Activated T-helper 17 cell treated with anti-CD3 and anti-CD28 coated beads, Interleukin-2, amount 50 U/mL, for 72 hours (primary cell): ENCODE data around the gene PHF21A. TPM values are rescaled to one million over a fixed set of nuclear protein-coding genes. Genes with fewer than 3 reads are reported as not detected.

ENCODE experiments used
- ATAC-seq: fragments of 150-1000 bp; cut with Tn5 transposase; replicated peaks from 2 replicates; pipeline ENCODE4 v1.10.0; 2021; ENCODE audit warnings: mild to moderate bottlenecking, moderate library complexity
- H3K27ac Mint-ChIP-seq: one replicate; pipeline ENCODE4 v1.8.0; 2022; ENCODE audit warnings: mixed read lengths
- H3K27me3 Mint-ChIP-seq: one replicate; pipeline ENCODE4 v1.8.0; 2022; ENCODE audit warnings: mixed read lengths
- H3K36me3 Mint-ChIP-seq: one replicate; pipeline ENCODE4 v1.8.0; 2022; ENCODE audit warnings: low read depth, mild to moderate bottlenecking, mixed read lengths
- H3K4me1 Mint-ChIP-seq: one replicate; pipeline ENCODE4 v1.8.0; 2022; ENCODE audit warnings: mixed read lengths
- H3K4me3 Mint-ChIP-seq: one replicate; pipeline ENCODE4 v1.8.0; 2022; ENCODE audit warnings: mild to moderate bottlenecking, mixed read lengths
- H3K9me3 Mint-ChIP-seq: one replicate; pipeline ENCODE4 v1.8.0; 2022; ENCODE audit warnings: mixed read lengths
- total RNA-seq, 2 donors: library from RNA; stranded (reverse); gene quantifications; one replicate each; pipeline ENCODE4 v1.2.3, GENCODE V29; 2022

Gene PHF21A
- total RNA-seq, 2 donors from 2014 or later, result 33.5 to 91.7 TPM

GRCh38 chr11:45930031-45930794 is 191.0 kb downstream of the PHF21A start:
- ATAC-seq, result peak; percentile 69
- Mint-ChIP-seq H3K27me3 (no peaks in the 10 kb centered on the region), H3K9me3 (no peaks in the 10 kb centered on the region), H3K4me1 (peaks cover 19% of the 10 kb centered on the region), H3K27ac (peak overlapping the region; percentile 89), H3K4me3 (peak overlapping the region; percentile 67), H3K36me3 (peaks cover 34% of the 10 kb centered on the region)

GRCh38 chr11:45929486-45930030 is 191.7 kb downstream of the PHF21A start:
- Mint-ChIP-seq H3K36me3 (peaks cover 27% of the 10 kb centered on the region), H3K9me3 (no peaks in the 10 kb centered on the region), H3K27me3 (no peaks in the 10 kb centered on the region), H3K27ac (peak overlapping the region; percentile 89), H3K4me1 (peaks cover 19% of the 10 kb centered on the region), H3K4me3 (peak overlapping the region; percentile 67)
- peak; percentile 42 for ATAC-seq

- no peaks in the 10 kb centered on the region for H3K9me3 Mint-ChIP-seq
- peaks cover 22% of the 10 kb centered on the region for H3K36me3 Mint-ChIP-seq
- no peak for ATAC-seq
- peaks cover 19% of the 10 kb centered on the region for H3K4me1 Mint-ChIP-seq
- no peaks in the 10 kb centered on the region for H3K27me3 Mint-ChIP-seq
- H3K4me3 Mint-ChIP-seq, result no peak overlapping the region
- peak overlapping the region; percentile 68 for H3K27ac Mint-ChIP-seq
Observed at GRCh38 chr11:45928535-45929215, 192.6 kb downstream of the PHF21A start.

- Mint-ChIP-seq H3K27me3 (no peaks in the 10 kb centered on the region), H3K27ac (peak overlapping the region; percentile 68), H3K9me3 (no peaks in the 10 kb centered on the region), H3K4me1 (peaks cover 19% of the 10 kb centered on the region), H3K36me3 (peaks cover 14% of the 10 kb centered on the region), H3K4me3 (no peak overlapping the region)
- ATAC-seq, result no peak
Observed at GRCh38 chr11:45927684-45928413, 193.4 kb downstream of the PHF21A start.

- H3K4me3 Mint-ChIP-seq, result no peak overlapping the region
- H3K27ac Mint-ChIP-seq, result peak overlapping the region; percentile 47
- peaks cover 19% of the 10 kb centered on the region for H3K4me1 Mint-ChIP-seq
- H3K36me3 Mint-ChIP-seq, result peaks cover 8% of the 10 kb centered on the region
- no peak for ATAC-seq
- H3K27me3 Mint-ChIP-seq, result no peaks in the 10 kb centered on the region
- H3K9me3 Mint-ChIP-seq, result no peaks in the 10 kb centered on the region
Observed at GRCh38 chr11:45927332-45927683, 193.9 kb downstream of the PHF21A start.

- no peak overlapping the region for H3K4me3 Mint-ChIP-seq
Observed at GRCh38 chr11:45926536-45927331, 194.5 kb downstream of the PHF21A start.

GRCh38 chr11:45926001-45926401 is 195.3 kb downstream of the PHF21A start:
- Mint-ChIP-seq H3K27ac (no peak overlapping the region), H3K4me1 (peaks cover 12% of the 10 kb centered on the region), H3K36me3 (no peaks in the 10 kb centered on the region), H3K9me3 (no peaks in the 10 kb centered on the region), H3K4me3 (no peak overlapping the region), H3K27me3 (no peaks in the 10 kb centered on the region)
- ATAC-seq, result no peak

More at GRCh38 chr11:45926536-45927331, 194.5 kb downstream of the PHF21A start:
- H3K9me3 Mint-ChIP-seq, result no peaks in the 10 kb centered on the region
- peak overlapping the region; percentile 47 for H3K27ac Mint-ChIP-seq
- no peak for ATAC-seq
- no peaks in the 10 kb centered on the region for H3K27me3 Mint-ChIP-seq
- H3K36me3 Mint-ChIP-seq, result peaks cover 4% of the 10 kb centered on the region
- H3K4me1 Mint-ChIP-seq, result peaks cover 19% of the 10 kb centered on the region

GRCh38 chr11:45925550-45925949 is 195.7 kb downstream of the PHF21A start:
- no peak for ATAC-seq
- no peak overlapping the region for H3K27ac Mint-ChIP-seq
- H3K27me3 Mint-ChIP-seq, result no peaks in the 10 kb centered on the region
- H3K36me3 Mint-ChIP-seq, result no peaks in the 10 kb centered on the region
- H3K4me3 Mint-ChIP-seq, result no peak overlapping the region
- H3K4me1 Mint-ChIP-seq, result peaks cover 9% of the 10 kb centered on the region
- no peaks in the 10 kb centered on the region for H3K9me3 Mint-ChIP-seq

GRCh38 chr11:45924927-45925326 is 196.3 kb downstream of the PHF21A start:
- Mint-ChIP-seq H3K4me3 (no peak overlapping the region), H3K36me3 (no peaks in the 10 kb centered on the region), H3K27me3 (no peaks in the 10 kb centered on the region), H3K27ac (no peak overlapping the region), H3K4me1 (peaks cover 3% of the 10 kb centered on the region), H3K9me3 (no peaks in the 10 kb centered on the region)
- no peak for ATAC-seq

GRCh38 chr11:45924036-45924915 is 197.0 kb downstream of the PHF21A start:
- no peak for ATAC-seq
- Mint-ChIP-seq H3K4me3 (peak overlapping the region; percentile 47), H3K36me3 (no peaks in the 10 kb centered on the region), H3K4me1 (no peaks in the 10 kb centered on the region), H3K27ac (no peak overlapping the region), H3K9me3 (no peaks in the 10 kb centered on the region), H3K27me3 (no peaks in the 10 kb centered on the region)

GRCh38 chr11:45922425-45923082 is 198.7 kb downstream of the PHF21A start, which contains the start of gene LARGE2:
TSS of gene LARGE2 (plus strand) at chr11:45922656. CDS start at chr11:45922883, 227 bp downstream.
- Mint-ChIP-seq H3K4me1 (peaks cover 3% of the 10 kb centered on the region), H3K27ac (no peak within 1 kb of the TSS), H3K36me3 (peaks cover 6% of the 10 kb centered on the region), H3K9me3 (no peaks in the 10 kb centered on the region), H3K27me3 (no peaks in the 10 kb centered on the region), H3K4me3 (peak within 1 kb of the TSS; percentile 79)
- ATAC-seq, result no peak

- Mint-ChIP-seq H3K4me3 (peak overlapping the region; percentile 56), H3K36me3 (peaks cover 7% of the 10 kb centered on the region), H3K9me3 (no peaks in the 10 kb centered on the region), H3K27me3 (no peaks in the 10 kb centered on the region), H3K4me1 (peaks cover 3% of the 10 kb centered on the region), H3K27ac (no peak overlapping the region)
- ATAC-seq, result no peak
Observed at GRCh38 chr11:45921561-45922424, 199.5 kb downstream of the PHF21A start.
